OCI-M1 (cell line): ENCODE data around the gene FASN.
A peak's percentile ranks its signal among the peaks of the same experiment; 100 is the strongest.

ENCODE experiments used
- DNase-seq: peaks from one replicate; lab custom pipeline; 2025; lab: John Stamatoyannopoulos, UW

FASN gene

DNA sequence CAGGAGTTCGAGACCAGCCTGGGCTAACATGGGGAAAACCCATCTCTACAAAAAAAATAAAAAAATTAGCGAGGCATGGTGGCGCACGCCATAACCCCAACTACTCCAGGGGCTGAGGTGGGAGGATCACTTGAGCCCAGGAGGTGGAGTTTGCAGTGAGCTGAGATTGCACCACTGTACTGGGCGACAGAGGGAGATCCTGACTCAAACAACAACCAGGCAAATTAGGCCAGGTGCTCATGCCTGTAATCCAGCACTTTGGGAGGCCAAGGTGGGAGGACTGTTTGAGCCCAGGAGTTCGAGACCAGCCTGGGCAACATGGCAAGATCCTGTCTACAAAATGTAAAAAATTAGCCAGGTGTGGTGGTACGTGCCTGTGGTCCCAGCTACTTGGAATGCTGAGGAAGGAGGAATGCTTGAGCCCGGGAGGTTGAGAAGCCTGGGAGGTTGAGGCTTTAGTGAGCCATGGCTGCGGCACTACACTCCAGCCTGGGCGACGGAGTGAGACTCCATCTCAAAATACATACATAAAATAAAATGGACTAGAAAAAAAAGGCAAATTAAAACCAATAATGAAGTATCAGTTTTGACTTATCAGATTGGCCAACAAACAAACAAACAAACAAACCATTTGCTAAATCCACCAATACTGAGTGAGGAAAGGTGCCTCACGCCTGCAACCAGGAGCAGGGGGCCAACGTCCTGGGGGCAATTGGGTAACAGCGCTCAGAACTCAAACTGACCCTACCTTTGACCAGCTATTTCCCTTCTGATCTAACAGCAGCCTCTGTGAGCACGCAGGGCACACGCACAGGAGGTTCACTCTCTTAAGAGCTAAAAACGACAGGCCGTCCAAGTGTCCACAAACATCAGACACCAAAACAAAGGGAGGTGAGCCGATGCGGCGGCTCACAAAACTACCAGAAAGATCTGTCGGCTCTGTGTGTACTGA is 19.4 kb upstream of the FASN start:
- no peak for DNase-seq

- no peak for DNase-seq
Measured at GRCh38 chr17:82116246-82116645, 18.2 kb upstream of the FASN start.

DNA sequence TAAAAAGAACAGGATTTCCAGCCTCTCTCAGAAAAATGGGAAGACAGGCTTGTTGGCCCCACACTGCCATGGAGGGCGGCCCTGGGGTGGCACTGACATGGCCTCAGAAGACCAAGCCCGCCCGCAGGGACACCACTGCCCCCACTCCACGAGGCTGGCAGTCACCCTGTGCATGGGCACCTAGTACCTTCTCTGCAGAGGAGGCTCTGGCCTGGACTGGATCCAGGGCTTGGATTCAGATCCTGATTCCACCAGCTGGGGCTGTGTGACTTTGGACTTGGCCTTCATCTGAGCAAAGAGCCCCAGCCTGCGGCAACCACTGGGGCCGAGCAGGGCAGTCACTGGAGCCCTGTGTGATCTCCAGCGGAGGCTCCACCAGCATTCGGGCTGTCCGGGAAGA is 16.8 kb upstream of the FASN start:
- no peak for DNase-seq

DNA sequence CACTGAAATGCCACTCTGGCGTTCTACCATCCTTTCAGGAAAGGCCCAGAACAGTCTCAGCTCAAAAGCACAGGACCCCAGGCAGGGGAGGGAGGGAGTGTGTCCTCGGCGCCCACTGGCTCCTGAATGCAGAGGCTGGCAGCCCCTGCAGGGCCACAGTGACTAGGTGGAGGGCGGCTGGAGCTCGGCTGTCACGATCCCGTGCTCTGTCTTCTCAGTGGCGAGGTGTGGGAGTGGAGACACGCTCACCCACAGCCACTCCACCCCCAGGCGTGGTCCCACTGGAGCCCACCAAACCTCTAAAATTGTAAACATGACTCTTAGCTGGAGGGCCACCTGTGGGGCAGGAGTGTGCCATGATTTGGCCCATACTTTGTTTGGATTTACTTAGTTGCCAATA is 16.4 kb upstream of the FASN start:
- no peak for DNase-seq

DNA sequence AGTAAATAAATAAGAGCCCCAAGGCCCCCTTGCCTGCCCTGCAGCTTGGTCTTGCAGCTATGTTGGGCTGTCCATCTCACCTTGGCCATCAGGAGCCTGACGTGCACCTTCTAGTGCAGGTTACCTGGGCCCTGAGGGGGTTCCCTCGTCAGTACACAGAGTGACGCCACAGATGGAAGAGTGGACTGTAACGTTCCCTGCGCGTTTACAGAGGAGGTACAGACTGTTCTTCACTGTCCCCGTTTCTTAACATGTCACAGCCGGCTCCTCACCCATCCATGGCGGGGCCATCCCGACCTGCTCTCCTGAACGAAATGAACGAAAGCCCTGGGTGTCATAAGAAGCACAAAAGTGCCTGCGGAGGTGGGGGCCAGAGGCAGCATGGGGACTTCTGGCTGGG is 15.9 kb upstream of the FASN start:
- no peak for DNase-seq

GRCh38 chr17:82113422-82113821 is 15.4 kb upstream of the FASN start:
- DNase-seq, result no peak

DNA sequence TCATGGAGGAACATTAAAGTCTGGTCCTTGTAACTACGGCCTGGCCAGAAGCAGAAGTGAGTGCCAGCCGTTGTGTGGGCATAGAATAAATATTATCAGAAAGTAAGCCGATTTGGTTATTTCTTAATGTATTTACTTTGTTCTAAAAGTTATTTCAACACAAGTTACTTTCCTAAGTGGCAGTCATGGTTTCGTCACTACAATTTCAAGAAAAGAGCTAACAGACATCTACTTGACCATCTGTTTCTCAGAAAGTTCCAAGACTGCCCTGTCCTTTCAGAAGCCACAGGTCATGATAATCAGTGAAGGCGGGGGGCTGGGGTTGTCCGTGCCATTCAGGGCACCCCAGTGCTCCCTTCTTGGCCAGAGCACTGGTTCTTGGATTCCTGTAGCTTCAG is 14.9 kb upstream of the FASN start:
- no peak for DNase-seq

DNA sequence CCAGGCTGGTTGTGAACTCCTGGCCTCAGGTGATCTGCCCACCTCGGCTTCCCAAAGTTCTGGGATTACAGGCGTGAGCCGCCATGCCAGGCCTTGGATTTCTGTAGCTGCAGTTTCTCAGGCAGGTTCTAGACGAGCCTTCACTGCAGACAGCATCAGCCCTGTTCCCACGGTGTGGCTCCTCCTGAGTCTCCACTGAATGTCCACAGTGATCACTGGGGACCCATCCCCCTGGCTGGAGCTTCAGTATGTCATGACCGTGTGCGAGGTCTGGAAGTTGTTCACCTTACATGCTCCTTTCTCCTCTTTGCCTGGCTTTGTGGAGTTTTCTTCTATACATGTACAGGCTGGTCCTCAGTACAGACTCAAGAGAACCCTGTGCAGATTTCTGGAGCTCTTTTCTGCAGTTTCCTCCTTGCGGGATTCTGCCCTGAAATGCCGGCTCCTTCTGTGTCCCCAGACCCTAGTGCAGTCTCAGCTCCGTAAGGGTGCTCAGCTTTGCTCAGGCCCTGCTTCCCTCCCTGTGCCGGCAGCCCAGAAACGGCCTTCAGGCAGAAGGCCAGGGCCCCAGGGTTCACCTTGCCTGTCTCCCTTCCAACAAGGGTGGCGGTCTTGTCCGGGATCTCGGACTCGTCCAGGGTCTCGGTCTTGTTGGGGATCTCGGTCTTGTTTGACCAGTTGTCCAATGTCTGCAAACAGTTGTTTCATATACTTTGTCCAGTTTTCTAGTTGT is 14.3 kb upstream of the FASN start:
- DNase-seq, result no peak

- DNase-seq, result no peak
Measured at GRCh38 chr17:82110298-82110697, 12.3 kb upstream of the FASN start.

- no peak for DNase-seq
Measured at GRCh38 chr17:82108961-82109475, 11.0 kb upstream of the FASN start.

DNA sequence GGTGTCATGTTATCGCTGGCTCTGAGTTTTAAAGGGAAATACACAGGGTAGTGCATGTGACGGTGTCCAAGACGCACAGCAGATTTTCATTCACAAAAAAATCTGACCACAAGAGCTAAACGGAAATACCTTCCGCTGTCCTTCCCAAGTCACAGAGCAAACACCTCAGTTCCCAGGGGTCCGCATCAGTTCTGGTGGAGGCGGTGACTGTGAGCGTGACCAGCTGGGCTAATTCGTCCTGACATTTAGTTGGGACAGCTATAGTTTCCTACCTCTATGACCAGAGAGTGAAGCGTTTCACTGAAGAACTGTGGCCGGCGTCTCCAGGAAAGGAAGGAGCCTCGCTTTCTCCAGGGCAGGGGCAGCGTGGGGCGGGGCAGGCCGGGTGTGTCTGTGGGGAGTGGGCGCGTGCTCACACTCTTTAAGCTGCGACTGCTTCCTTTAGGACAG is 10.5 kb upstream of the FASN start:
- no peak for DNase-seq

GRCh38 chr17:82108038-82108437 is 10.0 kb upstream of the FASN start:
- DNase-seq, result no peak

GRCh38 chr17:82107341-82107860 is 9.4 kb upstream of the FASN start:
- DNase-seq, result no peak

DNA sequence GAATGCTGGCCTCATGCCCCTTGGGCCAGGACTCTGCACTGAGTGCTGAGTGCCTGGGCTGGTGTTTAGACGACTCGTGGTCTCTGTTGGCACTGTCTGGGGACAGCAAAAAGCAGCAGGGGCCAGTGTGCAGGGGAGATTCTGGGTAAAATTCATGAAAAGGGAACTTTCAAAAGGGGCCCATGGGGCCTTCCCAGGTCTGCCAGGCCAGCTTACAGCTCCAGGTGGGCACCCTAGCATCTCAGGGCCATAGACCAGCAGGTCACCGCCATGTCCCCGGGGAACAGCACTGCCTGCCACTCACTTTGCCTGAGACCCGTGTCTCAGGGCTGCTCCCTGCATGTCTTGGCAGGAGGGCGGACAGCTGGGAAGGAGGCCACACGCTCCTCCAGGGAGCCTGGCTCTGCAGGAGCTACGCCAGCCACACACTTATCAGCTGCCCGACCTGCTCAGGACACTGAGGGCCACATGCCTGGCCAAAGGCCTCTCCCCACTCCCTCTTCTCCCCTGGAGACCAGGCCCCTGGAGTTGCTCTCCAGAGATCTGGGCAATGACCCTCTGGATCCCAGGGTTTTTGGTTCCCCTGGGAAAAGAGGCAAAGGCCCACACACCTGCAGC is 8.8 kb upstream of the FASN start:
- DNase-seq, result no peak

GRCh38 chr17:82105882-82106687 is 8.0 kb upstream of the FASN start:
- DNase-seq, result peak; percentile 79

DNA sequence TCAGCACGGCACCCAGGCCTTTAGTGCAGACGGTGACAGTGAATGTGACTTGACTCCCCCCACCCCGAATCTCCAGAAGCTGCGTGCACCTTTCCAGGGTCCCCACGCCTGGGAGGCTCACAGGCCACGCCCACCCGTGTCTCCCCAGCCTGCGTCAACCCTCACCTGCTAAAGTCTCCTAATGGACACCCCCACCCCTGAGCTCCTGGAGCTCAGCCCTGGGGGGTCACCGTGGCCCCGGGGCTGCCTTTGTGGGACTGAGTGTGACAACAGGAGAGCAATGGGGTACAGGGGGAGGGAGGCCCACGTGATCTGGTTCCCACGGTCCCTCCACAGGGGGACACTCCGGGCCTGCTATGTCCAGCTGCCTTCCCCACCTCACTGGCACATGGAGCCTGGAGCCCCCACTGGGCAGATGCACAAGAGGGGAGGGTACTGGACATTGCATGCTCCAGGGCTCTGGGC is 7.4 kb upstream of the FASN start:
- DNase-seq, result no peak

DNA sequence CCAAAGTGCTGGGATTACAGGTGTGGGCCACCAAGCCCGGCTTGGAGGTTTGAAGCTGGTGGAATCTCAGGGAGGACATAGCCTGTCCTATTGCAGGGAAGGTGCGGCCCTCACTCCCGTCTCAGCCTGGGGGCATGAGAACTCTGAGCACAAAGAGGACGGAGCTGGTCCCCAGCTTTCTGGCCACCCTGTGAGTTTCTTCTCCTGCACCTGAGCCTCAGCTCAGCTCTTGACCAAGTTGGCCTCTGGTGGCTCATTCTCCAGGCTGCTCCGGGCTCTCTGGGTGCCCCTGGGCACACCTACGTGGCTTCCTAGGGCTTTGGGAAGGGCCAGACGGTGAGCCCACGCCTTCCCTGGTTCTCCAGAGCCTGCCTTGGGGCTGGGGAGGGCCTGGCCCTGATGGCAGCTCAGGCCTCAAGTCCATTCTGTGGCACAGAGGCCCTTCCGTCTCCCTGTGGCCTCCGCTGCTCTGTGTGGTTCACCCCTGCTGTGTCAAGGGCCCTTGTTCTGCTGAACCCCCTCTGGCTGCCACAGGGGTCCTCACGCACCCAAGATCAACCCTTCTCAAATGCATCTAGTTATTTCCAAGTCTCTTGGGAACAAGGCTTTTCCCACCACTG is 6.9 kb upstream of the FASN start:
- no peak for DNase-seq

GRCh38 chr17:82103553-82104451 is 5.8 kb upstream of the FASN start:
- DNase-seq, result no peak

DNA sequence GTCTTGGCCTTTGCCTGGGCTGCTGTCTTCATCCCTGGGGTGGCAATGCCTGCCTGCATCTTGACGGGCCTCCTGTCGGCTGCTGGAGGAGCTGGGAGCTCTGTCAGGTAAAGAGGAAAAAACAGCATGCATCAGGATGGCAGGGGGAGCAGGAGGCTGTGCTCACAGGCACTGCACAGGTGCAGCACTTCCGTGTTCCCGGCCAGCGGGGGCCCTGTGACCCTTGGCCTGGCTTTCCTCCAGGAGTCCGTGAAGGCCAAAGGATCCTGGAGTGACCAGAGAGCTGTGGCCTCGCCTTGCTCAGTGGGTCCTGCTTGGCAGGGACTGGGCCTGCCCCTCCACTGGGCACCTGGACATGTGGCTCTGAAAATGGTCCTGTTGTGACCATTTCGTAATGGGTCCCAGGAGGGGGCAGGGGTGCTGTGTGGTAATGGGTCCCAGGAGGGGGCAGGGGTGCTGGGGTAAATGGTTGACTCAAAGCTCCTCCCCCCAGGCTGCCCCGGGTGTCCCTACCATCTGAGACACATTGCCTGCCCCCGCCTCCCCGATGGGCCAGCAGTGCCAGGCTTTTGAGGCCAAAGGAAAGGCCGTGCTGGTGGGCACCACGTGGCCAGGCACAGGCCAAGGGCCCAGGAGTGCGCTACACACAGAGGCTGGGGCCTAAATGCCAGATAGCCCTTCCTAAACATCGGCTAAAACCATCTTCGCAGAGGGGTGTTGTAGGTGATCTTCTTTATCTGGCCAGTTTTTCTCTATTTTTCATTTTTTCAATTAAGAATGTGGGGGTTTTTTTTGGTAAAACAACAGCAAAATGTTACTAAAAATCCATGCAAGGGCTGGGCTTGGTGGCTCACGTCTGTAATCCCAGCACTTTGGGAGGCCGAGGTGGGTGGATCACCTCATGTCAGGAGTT is 4.0 kb upstream of the FASN start:
- DNase-seq, result no peak
